Kidney tubule cell (primary cell): ENCODE data around the gene PCDH19.

Experiments used
- DNase-seq: peaks from one replicate; pipeline ENCODE4 v3.0.0-alpha.2; 2018; ENCODE audit warnings: low spot score

The PCDH19 gene

GRCh38 chrX:100296183-100296753, 113.8 kb downstream of the PCDH19 start:
- no peak for DNase-seq

- no peak for DNase-seq
Measured at GRCh38 chrX:100294965-100295364, 115.1 kb downstream of the PCDH19 start.

GRCh38 chrX:100289066-100289558, 121.0 kb downstream of the PCDH19 start:
- no peak for DNase-seq

GRCh38 chrX:100277231-100277630, 132.8 kb downstream of the PCDH19 start:
- DNase-seq = no peak

- no peak for DNase-seq
Measured at GRCh38 chrX:100274916-100275315, 135.2 kb downstream of the PCDH19 start.

- no peak for DNase-seq
Measured at GRCh38 chrX:100265179-100265578, 144.9 kb downstream of the PCDH19 start.

GRCh38 chrX:100264200-100264599, 145.9 kb downstream of the PCDH19 start:
- no peak for DNase-seq

GRCh38 chrX:100263650-100264049, 146.4 kb downstream of the PCDH19 start:
- DNase-seq = no peak

GRCh38 chrX:100248885-100249493, 161.1 kb downstream of the PCDH19 start:
- no peak for DNase-seq

GRCh38 chrX:100247826-100248225, 162.2 kb downstream of the PCDH19 start:
- no peak for DNase-seq

GRCh38 chrX:100244681-100245080, 165.4 kb downstream of the PCDH19 start:
- no peak for DNase-seq
